SK-N-SH (cell line): ENCODE data around the gene ZNF827. TPM values are rescaled to one million over a fixed set of nuclear protein-coding genes. Genes with fewer than 3 reads are reported as not detected.

ENCODE experiments used
- CTCF ChIA-PET: fragments of 300-600, 350-600 bp; formaldehyde crosslinking; extraction: SDS; loops from one replicate; lab custom pipeline; 2021; lab: Yijun Ruan, JAX
- POLR2A ChIA-PET: fragments of 350-600 bp; sonication (Branson Sonifier 250); formaldehyde crosslinking; extraction: SDS; loops from one replicate; lab custom pipeline; 2020; ENCODE audit warnings: antibody characterized with exemption, inconsistent platforms; lab: Yijun Ruan, JAX
- DNase-seq: peaks from one replicate; pipeline ENCODE4 v3.0.0; 2012
- H2AFZ ChIP-seq: fragments of 200-600 bp; sonication (generic); 2 replicates; pipeline ENCODE4 v1.8.1; 2016; ENCODE audit warnings: antibody characterized with exemption, mild to moderate bottlenecking, low read depth
- H3F3A ChIP-seq: fragments of 200-600 bp; sonication (generic); replicated peaks from 2 replicates; pipeline ENCODE3; 2016; ENCODE audit warnings: antibody characterized with exemption, mild to moderate bottlenecking; ENCODE audit not compliant: insufficient read depth
- H3K27ac ChIP-seq, 2 experiments: fragments of 200-500 bp in 1 of 2; fragments of 200-600 bp in 1 of 2; sonication (Bioruptor generic) in 1 of 2; sonication (generic), shearing (Covaris generic) in 1 of 2; 2 replicates each; pipeline versions ENCODE4 v1.5.1 to v1.6.1; 2014 to 2016; ENCODE audit warnings: low read depth in 2 of 2, inconsistent platforms in 1 of 2, low read length in 1 of 2, mild to moderate bottlenecking in 1 of 2, mixed read lengths in 1 of 2
- H3K27me3 ChIP-seq: fragments of 200-600 bp; sonication (generic), shearing (Covaris generic); 2 replicates; pipeline ENCODE4 v1.6.1; 2016; ENCODE audit warnings: mixed run types; ENCODE audit not compliant: insufficient read depth
- H3K36me3 ChIP-seq, 2 experiments: fragments of 200-500 bp in 1 of 2; fragments of 200-600 bp in 1 of 2; sonication (Bioruptor generic) in 1 of 2; sonication (generic) in 1 of 2; replicated peaks in 1 of 2; 2 replicates each; pipeline versions ENCODE3 to v1.5.1; 2014 to 2016; ENCODE audit warnings: low read length in 1 of 2, mild to moderate bottlenecking in 1 of 2; ENCODE audit not compliant: insufficient read depth in 2 of 2, control insufficient read depth in 1 of 2
- H3K4me1 ChIP-seq, 2 experiments: fragments of 200-500 bp in 1 of 2; fragments of 200-600 bp in 1 of 2; sonication (Bioruptor generic) in 1 of 2; sonication (generic), shearing (Covaris generic) in 1 of 2; 2 replicates each; pipeline versions ENCODE4 v1.5.1 to v1.6.1; 2014 to 2016; ENCODE audit warnings: low read depth in 1 of 2, low read length in 1 of 2, mixed run types in 1 of 2; ENCODE audit not compliant: insufficient read depth in 2 of 2, control insufficient read depth in 1 of 2
- H3K4me2 ChIP-seq: fragments of 200-600 bp; sonication (generic), shearing (Covaris generic); 2 replicates; pipeline ENCODE4 v1.6.1; 2017; ENCODE audit warnings: mixed run types
- H3K4me3 ChIP-seq, 2 experiments: fragments of 200-500 bp in 1 of 2; fragments of 200-600 bp in 1 of 2; sonication (Bioruptor generic) in 1 of 2; sonication (generic), shearing (Covaris generic) in 1 of 2; 2 replicates each; pipeline versions ENCODE4 v1.5.1 to v1.8.1; 2014 to 2016; ENCODE audit warnings: low read depth in 2 of 2, inconsistent platforms in 1 of 2, low read length in 1 of 2, mild to moderate bottlenecking in 1 of 2, mixed read lengths in 1 of 2, moderate library complexity in 1 of 2
- H3K79me2 ChIP-seq: fragments of 200-600 bp; sonication (generic); 2 replicates; pipeline ENCODE4 v1.8.1; 2017; ENCODE audit warnings: mild to moderate bottlenecking; ENCODE audit not compliant: insufficient read depth
- H3K9ac ChIP-seq: fragments of 200-600 bp; sonication (generic); 2 replicates; pipeline ENCODE4 v1.6.1; 2017; ENCODE audit warnings: mixed run types
- H3K9me2 ChIP-seq: fragments of 200-600 bp; sonication (generic); 2 replicates; pipeline ENCODE4 v1.6.1; 2017; ENCODE audit warnings: mixed run types
- H3K9me3 ChIP-seq: fragments of 200-600 bp; sonication (generic); 2 replicates; pipeline ENCODE4 v1.6.1; 2017; ENCODE audit warnings: mixed run types, mild to moderate bottlenecking, moderate library complexity
- H4K20me1 ChIP-seq: fragments of 200-600 bp; sonication (generic); 2 replicates; pipeline ENCODE4 v1.6.1; 2017; ENCODE audit warnings: mild to moderate bottlenecking, mixed run types; ENCODE audit not compliant: insufficient read depth
- FOSL2 ChIP-seq: IDR thresholded peaks from 2 replicates; pipeline ENCODE4 v1.4.0; 2012; ENCODE audit warnings: low read depth, mild to moderate bottlenecking, moderate library complexity, borderline replicate concordance
- GATA2 ChIP-seq: sonication (generic); formaldehyde crosslinking; IDR thresholded peaks from 2 replicates; pipeline ENCODE4 v1.5.0; 2020; ENCODE audit warnings: mild to moderate bottlenecking, missing genetic modification reagents
- JUND ChIP-seq: IDR thresholded peaks from 2 replicates; pipeline ENCODE4 v1.4.0; 2012
- MEF2A ChIP-seq: IDR thresholded peaks from 2 replicates; pipeline ENCODE4 v1.4.0; 2012; ENCODE audit warnings: low read depth, borderline replicate concordance
- MXI1 ChIP-seq: IDR thresholded peaks from 2 replicates; pipeline ENCODE4 v1.6.1; 2012; ENCODE audit warnings: mild to moderate bottlenecking, low read depth, low read length, improper control_type of control experiment
- NFIC ChIP-seq: IDR thresholded peaks from 2 replicates; pipeline ENCODE4 v1.4.0; 2012; ENCODE audit warnings: borderline replicate concordance
- POLR2AphosphoS5 ChIP-seq: IDR thresholded peaks from 2 replicates; pipeline ENCODE4 v1.6.1; 2012; ENCODE audit warnings: low read depth, low read length
- RAD21 ChIP-seq: IDR thresholded peaks from 2 replicates; pipeline ENCODE4 v1.6.1; 2012; ENCODE audit warnings: mild to moderate bottlenecking, low read length
- RFX5 ChIP-seq: IDR thresholded peaks from 2 replicates; pipeline ENCODE4 v1.6.1; 2012; ENCODE audit warnings: mild to moderate bottlenecking, improper control_type of control experiment, low read length
- SIN3A ChIP-seq: IDR thresholded peaks from 2 replicates; pipeline ENCODE4 v1.6.1; 2012; ENCODE audit warnings: low read depth, mild to moderate bottlenecking, low read length, moderate library complexity, borderline replicate concordance
- SMC3 ChIP-seq: IDR thresholded peaks from 2 replicates; pipeline ENCODE4 v1.6.1; 2012; ENCODE audit warnings: low read depth, low read length, improper control_type of control experiment
- TAF1 ChIP-seq: IDR thresholded peaks from 2 replicates; pipeline ENCODE4 v1.6.1; 2012; ENCODE audit warnings: low read depth, mild to moderate bottlenecking, low read length, moderate library complexity, borderline replicate concordance
- TEAD4 ChIP-seq: IDR thresholded peaks from 2 replicates; pipeline ENCODE4 v1.4.0; 2012; ENCODE audit warnings: mild to moderate bottlenecking, borderline replicate concordance; ENCODE audit not compliant: insufficient read depth
- USF2 ChIP-seq: fragments of 150-350 bp; IDR thresholded peaks from 2 replicates; pipeline ENCODE4 v1.6.1; 2017; ENCODE audit warnings: antibody characterized with exemption, low read length, low read depth, borderline replicate concordance
- WGBS: methylation state at CpG from one replicate; pipeline ENCODE4 v1.1.6; 2017; ENCODE audit warnings: low lambda C conversion rate; 5-methylcytosine and 5-hydroxymethylcytosine counted together
- polyA plus RNA-seq, 3 experiments: library from polyadenylated mRNA; depleted of rRNA; stranded (reverse); fragments of >200 nt; gene quantifications; 2 replicates each; pipeline ENCODE4 v1.2.3, GENCODE V29; 2012
- TF ChIP-seq, protein P1 (sequence below): IDR thresholded peaks from 2 replicates; pipeline ENCODE4 v1.6.1; 2012; ENCODE audit warnings: mild to moderate bottlenecking, low read depth, low read length, moderate library complexity
- TF ChIP-seq, protein P2 (sequence below): IDR thresholded peaks from 2 replicates; pipeline ENCODE4; 2012
- TF ChIP-seq, protein P3 (sequence below): IDR thresholded peaks from 2 replicates; pipeline ENCODE4 v1.4.0; 2012; ENCODE audit warnings: low read depth, borderline replicate concordance

The ZNF827 gene
- polyA plus RNA-seq, 1 of the 3 experiments (the other 2 are of a cell fraction), result 23.2 TPM

DNA sequence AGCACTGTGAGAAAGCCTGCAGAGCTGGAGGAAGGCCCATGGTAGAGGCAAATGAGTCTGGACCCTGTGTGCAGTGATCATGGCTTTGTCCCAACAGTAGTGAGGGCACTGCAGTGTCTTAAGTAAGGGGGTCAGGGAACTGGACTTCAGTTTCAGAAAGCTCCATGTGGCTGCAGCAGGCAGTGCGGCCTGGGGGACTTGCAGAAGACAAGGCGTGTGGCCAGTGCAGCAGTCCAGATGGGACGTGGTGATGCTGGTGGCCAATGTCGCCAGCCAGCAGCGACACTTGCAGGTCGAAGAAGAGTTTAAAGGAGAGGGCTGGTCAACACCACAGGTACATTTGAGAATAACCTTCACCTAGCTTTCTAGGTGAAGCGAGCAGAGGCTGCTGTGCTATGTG, 113.4 kb downstream of the ZNF827 start:
- no peaks in the 10 kb centered on the region for H3K27me3 ChIP-seq
- DNase-seq, result no peak
- POLR2A ChIA-PET, result no interaction called here
- H3K36me3 ChIP-seq, result peaks cover 24 to 53% of the 10 kb centered on the region in 2 experiments
- H3K9ac ChIP-seq, result no peak overlapping the region
- whole genome bisulfite sequencing, result 98% methylated on average over 7 of the region's 7 CpGs
- H3K9me2 ChIP-seq, result no peaks in the 10 kb centered on the region
- H3K79me2 ChIP-seq, result no peaks in the 10 kb centered on the region
- no peak overlapping the region for H3K4me2 ChIP-seq
- no peak overlapping the region for H3K4me3 ChIP-seq
- H3K4me1 ChIP-seq, result peaks cover 0 to 12% of the 10 kb centered on the region in 2 experiments; a peak in 2 of 4 replicates
- H3F3A ChIP-seq, result no peaks in the 10 kb centered on the region
- TF ChIP-seq, protein P1, sequence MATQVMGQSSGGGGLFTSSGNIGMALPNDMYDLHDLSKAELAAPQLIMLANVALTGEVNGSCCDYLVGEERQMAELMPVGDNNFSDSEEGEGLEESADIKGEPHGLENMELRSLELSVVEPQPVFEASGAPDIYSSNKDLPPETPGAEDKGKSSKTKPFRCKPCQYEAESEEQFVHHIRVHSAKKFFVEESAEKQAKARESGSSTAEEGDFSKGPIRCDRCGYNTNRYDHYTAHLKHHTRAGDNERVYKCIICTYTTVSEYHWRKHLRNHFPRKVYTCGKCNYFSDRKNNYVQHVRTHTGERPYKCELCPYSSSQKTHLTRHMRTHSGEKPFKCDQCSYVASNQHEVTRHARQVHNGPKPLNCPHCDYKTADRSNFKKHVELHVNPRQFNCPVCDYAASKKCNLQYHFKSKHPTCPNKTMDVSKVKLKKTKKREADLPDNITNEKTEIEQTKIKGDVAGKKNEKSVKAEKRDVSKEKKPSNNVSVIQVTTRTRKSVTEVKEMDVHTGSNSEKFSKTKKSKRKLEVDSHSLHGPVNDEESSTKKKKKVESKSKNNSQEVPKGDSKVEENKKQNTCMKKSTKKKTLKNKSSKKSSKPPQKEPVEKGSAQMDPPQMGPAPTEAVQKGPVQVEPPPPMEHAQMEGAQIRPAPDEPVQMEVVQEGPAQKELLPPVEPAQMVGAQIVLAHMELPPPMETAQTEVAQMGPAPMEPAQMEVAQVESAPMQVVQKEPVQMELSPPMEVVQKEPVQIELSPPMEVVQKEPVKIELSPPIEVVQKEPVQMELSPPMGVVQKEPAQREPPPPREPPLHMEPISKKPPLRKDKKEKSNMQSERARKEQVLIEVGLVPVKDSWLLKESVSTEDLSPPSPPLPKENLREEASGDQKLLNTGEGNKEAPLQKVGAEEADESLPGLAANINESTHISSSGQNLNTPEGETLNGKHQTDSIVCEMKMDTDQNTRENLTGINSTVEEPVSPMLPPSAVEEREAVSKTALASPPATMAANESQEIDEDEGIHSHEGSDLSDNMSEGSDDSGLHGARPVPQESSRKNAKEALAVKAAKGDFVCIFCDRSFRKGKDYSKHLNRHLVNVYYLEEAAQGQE, result no peak
- TF ChIP-seq, protein P2, sequence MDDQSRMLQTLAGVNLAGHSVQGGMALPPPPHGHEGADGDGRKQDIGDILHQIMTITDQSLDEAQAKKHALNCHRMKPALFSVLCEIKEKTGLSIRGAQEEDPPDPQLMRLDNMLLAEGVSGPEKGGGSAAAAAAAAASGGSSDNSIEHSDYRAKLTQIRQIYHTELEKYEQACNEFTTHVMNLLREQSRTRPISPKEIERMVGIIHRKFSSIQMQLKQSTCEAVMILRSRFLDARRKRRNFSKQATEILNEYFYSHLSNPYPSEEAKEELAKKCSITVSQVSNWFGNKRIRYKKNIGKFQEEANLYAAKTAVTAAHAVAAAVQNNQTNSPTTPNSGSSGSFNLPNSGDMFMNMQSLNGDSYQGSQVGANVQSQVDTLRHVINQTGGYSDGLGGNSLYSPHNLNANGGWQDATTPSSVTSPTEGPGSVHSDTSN, result no peak
- no peak for TF ChIP-seq JUND
- TF ChIP-seq SIN3A, result no peak
- TF ChIP-seq RFX5, result no peak
- no peak for TF ChIP-seq SMC3
- no peak for TF ChIP-seq RAD21
- TF ChIP-seq USF2, result no peak
- TF ChIP-seq, protein P3, sequence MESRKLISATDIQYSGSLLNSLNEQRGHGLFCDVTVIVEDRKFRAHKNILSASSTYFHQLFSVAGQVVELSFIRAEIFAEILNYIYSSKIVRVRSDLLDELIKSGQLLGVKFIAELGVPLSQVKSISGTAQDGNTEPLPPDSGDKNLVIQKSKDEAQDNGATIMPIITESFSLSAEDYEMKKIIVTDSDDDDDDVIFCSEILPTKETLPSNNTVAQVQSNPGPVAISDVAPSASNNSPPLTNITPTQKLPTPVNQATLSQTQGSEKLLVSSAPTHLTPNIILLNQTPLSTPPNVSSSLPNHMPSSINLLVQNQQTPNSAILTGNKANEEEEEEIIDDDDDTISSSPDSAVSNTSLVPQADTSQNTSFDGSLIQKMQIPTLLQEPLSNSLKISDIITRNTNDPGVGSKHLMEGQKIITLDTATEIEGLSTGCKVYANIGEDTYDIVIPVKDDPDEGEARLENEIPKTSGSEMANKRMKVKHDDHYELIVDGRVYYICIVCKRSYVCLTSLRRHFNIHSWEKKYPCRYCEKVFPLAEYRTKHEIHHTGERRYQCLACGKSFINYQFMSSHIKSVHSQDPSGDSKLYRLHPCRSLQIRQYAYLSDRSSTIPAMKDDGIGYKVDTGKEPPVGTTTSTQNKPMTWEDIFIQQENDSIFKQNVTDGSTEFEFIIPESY, result no peak
- no peak for TF ChIP-seq FOSL2
- TF ChIP-seq TAF1, result no peak
- TF ChIP-seq MEF2A, result no peak
- TF ChIP-seq POLR2AphosphoS5, result no peak
- TF ChIP-seq TEAD4, result no peak
- no peak for TF ChIP-seq MXI1
- no peak for TF ChIP-seq NFIC
- no peak for TF ChIP-seq GATA2 (CRISPR knock-in tag)
- CTCF ChIA-PET, result interaction anchor here (1.2 kb wide), 1 partner anchor 31 kb away, joined by 3 read pairs; no protein-coding TSS in a partner anchor
- H3K27ac ChIP-seq, result no peak overlapping the region; a peak in 1 of 4 replicates
- H4K20me1 ChIP-seq, result no peaks in the 10 kb centered on the region
- no peaks in the 10 kb centered on the region for H3K9me3 ChIP-seq
- no peak overlapping the region for H2AFZ ChIP-seq
